WI38 (cell line): ENCODE results near the gene TMEM167A.

Experiments used
- H3K4me3 ChIP-seq: 2 replicates; pipeline ENCODE4 v1.5.1; 2011; ENCODE audit warnings: low read depth, mild to moderate bottlenecking, control low read depth, low read length
- CTCF ChIP-seq: IDR thresholded peaks from 2 replicates; pipeline ENCODE4 v1.5.1; 2012; ENCODE audit warnings: low read depth, mild to moderate bottlenecking, control low read depth, low read length

The TMEM167A gene

DNA sequence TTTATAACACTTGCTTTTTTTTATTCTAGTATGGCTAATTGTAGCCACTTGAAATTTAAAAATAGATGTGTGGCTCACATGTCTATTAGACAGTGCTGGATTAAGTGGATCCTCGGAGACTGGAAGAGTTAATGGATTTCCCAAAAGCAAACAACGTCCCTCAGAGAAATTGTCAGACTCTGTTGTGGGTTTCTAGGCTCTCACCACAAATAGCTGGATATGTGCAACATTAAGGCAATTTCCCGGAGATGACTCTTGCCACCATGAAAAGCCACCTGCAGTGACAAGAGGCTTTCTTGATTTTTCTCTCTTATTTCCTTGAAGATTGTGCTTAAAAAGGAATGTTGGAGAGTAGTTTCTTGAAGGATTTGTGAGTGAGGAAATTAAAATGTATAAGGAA lies 43.2 kb downstream of the TMEM167A start:
- TF ChIP-seq CTCF = no peak
- no peak overlapping the region for H3K4me3 ChIP-seq

- TF ChIP-seq CTCF = no peak
- H3K4me3 ChIP-seq = no peak overlapping the region
Measured at GRCh38 chr5:83031381-83031780, 45.8 kb downstream of the TMEM167A start.

- no peak for TF ChIP-seq CTCF
- no peak overlapping the region for H3K4me3 ChIP-seq
Measured at GRCh38 chr5:83029912-83030311, 47.3 kb downstream of the TMEM167A start.

DNA sequence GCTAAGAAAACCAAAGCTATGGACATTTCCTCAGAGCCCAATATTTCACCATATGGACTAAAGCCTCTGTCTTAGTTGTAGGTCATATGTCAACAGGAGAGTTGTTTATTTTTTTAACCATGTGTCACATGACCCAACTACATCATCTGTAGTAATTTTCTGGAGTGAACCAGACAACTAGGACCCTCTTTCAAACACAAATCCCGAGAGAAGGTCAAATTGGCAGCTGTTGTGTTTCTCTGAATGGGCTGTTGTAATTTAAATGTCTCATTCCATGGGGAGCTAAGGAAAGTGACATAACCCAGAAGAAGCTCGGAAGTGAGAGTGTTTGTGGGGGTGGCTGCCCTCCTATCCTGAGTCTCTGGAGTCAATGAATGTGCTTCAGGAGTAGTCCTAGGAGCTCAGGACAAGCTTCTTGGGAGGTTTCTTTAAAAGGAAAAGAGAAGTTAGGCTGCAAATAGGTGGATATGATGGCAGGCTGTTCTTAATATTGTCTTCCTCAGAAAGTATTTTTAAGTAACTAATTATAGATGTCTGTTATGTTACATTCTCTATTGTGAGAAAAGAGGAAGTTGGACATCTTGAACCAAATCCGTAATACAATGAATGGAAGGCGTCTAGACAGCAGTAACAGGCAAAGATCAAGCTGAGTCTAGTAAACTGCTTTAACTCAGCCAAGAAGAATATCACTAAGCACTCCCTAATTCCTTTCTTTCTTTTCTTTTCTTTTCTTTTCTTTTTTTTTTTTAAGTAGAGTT lies 50.1 kb downstream of the TMEM167A start:
- no peak for TF ChIP-seq CTCF
- no peak overlapping the region for H3K4me3 ChIP-seq

GRCh38 chr5:83026516-83026915 lies 50.7 kb downstream of the TMEM167A start:
- H3K4me3 ChIP-seq = no peak overlapping the region
- no peak for TF ChIP-seq CTCF

DNA sequence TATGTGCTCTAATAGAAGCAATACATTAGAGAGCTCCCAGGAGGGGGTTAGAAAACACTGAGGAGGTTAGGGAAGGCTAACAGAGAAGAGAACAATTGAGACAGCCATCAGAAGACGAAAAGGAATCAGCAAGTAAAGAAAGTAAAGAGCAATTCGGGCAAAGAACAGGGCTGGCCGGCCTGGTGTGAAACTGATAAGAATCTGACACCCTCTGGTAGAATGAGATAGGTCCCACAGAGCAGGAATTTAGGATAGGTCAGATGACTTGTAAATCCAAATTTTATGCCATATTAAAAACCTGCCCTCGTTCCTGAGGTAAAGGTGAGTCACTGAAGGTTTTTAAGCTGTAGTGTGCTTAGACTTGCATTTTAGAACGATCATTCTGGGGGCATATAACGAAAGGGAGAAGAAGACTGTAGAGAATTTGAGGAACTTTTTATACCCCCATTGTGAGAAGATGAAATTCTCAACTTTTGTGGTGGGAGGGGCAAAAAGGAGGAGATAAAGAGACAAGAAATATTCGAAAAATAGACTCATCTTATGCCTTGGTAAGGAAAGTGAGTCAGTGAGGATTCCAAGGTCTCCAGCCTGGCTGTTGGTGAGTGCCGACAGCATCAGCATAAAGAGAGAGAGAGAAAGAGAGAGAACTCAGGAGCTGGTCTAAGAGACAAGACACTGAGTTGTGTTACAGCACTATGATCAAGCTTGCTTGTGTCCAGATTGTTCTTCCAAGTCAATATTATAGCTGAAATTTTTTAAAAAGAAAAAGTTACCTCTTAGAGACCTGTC lies 51.3 kb downstream of the TMEM167A start:
- TF ChIP-seq CTCF = no peak
- H3K4me3 ChIP-seq = no peak overlapping the region

DNA sequence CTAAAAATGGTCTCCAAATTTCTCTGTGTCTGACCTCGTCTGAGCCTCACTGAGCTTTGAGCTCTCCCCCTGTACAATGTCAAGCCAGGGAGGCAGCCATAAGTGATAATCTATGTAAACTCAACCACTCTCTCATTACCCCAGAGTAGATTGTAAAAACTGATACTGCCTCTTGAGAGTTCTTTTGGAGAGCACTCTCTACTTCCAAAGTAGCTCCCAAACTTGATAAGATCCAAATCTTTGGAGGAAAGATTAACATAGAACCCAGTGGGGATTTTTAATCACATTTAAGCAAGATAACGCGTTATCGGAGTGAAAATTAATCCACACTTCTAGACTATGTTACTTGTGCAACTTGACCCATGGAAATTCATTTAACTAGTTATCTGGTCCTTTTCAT lies 54.9 kb downstream of the TMEM167A start:
- no peak overlapping the region for H3K4me3 ChIP-seq
- no peak for TF ChIP-seq CTCF
